RKO (cell line): ENCODE results near the gene PRKN.
"Not testable (repeated sequence)": the region's sequence is repeated elsewhere in the genome, so short reads cannot be mapped to it uniquely, and the experiment has no call there.

ENCODE experiments used
- DNase-seq: peaks from one replicate; pipeline ENCODE4 v3.0.0-alpha.2; 2016; ENCODE audit warnings: low spot score

PRKN gene

DNA sequence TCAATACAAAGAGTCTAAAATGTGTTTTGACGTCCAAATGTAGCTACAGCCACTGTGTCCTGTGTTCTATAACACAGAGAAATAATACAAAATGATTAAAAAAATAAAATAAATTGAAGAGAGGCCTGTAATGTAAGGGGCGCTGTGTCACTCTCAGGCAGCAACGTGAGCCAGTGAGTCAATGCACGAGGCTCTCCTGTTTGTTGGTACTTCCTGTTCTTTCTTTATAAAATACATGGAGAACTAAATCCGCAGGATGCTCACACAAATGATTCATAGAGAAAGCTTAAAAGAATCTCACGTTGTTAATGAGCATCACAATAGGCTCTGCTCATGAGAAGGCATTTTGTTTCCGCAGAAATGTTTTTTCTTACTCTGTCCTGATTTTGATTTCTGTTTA, 818.7 kb downstream of the PRKN start:
- peak; percentile 37 for DNase-seq

DNA sequence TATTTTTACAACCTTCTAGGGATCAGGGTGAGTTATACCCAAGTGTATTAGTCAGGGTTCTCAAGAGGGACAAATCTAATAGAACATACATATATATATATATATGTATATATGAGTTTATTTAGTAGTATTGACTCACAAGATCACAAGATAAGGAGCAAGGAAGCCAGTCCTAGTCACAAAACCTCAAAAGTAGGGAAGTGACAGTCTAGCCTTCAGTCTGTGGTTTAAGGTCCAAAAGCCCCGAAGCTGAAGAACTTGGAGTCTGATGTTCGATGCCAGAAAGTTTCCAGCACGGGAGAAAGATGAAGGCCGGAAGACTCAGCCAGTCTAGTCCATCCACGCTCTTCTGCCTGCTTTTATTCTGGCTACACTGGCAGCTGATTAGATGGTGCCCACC, 821.0 kb downstream of the PRKN start:
- DNase-seq = peak; percentile 16

- DNase-seq = no peak
Measured at GRCh38 chr6:161903584-161904212, 823.9 kb downstream of the PRKN start.

DNA sequence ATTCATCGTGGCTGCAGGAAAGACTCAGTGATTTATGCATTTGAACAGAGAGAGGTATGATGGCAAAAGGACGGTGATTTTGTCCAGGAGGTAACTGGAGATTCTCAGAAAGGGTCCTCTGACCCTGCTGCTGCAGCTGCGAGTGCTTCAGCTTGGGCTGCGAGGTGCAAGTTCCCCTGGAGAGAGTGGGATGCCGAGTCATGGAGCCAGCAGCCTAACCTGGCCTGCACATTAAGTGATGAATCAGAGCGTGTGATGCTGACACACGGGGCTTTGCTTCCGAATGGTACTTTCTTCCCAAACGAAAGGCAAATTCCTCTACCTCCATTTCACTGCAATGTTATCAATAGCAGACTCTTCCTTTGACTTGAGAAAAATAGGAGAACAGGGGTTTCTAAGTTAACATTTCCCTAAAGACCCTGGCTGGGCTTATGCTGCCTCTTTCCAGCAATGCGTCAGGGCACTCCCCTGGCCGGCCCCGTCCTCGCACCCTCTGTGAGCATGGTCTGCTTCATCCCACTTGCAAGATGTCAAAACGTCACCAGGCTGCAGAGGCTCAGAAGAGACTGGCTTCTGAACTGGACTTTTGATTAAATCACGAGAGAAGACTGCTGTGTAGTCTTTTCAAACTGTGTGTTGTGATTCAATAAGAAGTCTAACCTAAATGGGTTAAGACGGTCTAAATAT, 825.7 kb downstream of the PRKN start:
- DNase-seq = no peak

GRCh38 chr6:161894436-161894835, 833.1 kb downstream of the PRKN start:
- no peak for DNase-seq

GRCh38 chr6:161891542-161891941, 836.0 kb downstream of the PRKN start:
- no peak for DNase-seq

DNA sequence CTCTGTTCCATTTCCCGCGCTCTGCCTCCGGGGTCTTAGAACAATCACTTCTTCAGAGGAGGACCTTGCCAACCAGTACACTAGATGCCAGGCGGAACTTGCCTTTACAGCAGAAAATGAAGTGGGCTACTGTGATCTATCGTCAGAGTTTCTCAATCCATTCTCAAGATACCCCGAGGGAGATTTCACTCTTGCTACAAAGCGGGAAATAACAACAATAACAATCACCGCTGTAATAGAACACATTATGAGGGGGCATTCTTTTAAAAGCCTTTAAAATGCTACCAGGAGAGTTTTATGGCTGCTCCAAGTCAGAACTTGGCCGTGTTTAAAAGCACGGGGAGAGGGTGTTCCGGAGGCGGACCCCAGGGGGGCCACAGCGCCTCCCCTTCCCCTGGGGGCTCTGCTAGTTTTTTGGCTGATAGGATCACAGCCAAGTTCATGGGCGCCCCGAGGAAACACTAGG, 836.7 kb downstream of the PRKN start:
- DNase-seq = no peak

DNA sequence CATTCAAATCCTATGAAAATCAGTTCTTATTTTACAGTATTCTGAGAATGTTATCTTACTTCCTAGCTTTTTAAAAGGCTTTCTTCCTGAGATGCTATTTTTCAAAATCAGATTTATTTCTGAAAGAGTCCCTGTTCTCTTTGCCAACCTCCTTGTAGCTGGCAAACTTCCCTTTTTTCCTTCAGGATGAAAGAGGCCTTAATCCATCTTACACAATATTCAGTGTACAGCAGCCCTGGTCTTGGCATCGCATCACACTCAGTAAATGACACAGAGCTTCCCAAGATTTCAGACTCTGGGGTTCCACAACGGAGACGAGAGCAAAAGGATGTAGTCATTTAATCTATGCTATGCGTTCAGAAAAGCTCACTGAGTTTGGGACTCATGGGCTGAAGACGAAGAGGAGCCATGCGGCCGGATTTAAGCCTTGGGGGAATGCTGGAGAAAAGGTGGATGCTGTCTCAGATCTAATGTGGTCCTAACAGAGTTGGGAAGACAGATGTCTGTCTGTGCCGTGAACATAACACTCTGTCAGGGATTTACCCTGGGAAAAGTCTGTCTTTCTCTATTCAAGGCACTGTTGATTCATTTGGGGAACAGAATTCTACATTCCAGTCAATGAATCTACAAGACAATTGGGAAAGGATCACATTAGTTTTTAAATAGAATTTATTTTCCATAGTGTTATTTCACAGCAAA, 837.3 kb downstream of the PRKN start:
- no peak for DNase-seq

GRCh38 chr6:161889324-161889723, 838.2 kb downstream of the PRKN start:
- no peak for DNase-seq

DNA sequence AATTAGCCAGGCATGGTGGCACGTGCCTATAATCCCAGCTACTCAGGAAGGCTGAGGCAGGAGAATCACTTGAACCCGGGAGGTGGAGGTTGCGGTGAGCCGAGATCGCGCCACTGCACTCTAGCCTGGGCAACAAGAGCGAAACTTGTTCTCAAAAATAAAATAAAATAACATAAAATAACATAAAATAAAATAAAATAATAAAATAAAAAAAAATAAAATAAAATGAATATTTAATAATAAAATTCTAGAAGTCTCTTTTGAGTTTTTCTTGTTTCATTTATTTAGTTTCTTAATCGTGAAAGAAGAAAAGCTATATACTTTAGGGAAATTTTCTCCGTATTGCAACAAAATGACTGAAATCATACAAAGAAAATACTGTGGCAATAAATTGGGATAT, 841.0 kb downstream of the PRKN start:
- DNase-seq = not testable (repeated sequence)

DNA sequence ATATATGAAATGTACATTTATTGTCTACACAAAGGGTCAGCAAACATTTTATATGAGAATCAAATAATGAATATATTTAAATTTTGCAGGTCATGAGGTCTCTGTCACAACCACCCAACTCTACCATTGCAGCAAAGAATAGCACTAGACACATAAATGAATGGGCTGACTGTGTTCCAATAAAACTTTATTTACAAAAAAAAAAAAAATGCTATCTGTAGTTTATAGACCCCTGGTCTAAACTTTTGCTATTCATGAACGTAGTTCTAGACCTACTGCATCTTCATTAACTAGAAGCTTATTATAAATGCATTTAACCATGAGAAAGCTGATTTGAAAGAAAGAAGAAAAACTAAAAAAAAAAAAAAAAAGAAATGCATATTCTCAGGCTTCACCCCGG, 842.8 kb downstream of the PRKN start:
- DNase-seq = no peak

GRCh38 chr6:161882196-161882765, 845.3 kb downstream of the PRKN start:
- no peak for DNase-seq

DNA sequence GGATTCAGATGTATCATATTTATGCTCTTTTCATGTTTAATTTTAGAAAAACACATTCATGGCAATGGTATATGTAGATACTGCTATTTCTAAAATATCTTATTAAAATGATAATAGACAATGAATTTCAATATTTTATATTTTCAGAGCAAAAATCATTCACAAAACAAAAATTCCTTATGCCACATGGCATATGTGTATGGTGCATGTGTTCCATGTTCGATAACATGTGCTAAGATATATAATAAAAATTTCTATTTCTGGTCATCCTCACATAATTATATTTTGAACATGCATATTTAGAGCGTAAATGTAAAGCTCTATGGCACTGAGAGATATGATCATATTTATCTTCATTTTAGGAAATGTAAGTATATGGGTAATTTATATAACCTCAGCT, 847.5 kb downstream of the PRKN start:
- DNase-seq = no peak

DNA sequence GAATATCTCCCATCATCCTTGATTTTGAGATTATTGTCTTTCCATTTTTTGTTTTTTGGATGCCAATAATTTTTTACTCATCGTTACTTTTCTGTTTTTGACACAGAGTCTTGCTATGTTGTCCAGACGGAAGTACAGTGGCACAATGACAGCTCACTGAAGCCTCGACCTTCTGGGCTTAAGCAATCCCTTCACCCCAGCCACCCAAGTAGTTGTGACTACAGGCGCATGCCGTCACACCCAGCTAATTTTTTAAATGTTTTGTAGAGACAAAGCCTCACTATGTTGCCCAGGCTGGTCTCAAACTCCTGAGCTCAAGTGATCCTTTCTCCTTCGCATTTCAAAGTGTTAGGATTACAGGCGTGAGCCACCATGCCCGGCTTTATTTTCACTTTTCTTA, 851.3 kb downstream of the PRKN start:
- DNase-seq = no peak

- DNase-seq = no peak
Measured at GRCh38 chr6:161870236-161870901, 857.2 kb downstream of the PRKN start.

- no peak for DNase-seq
Measured at GRCh38 chr6:161869491-161869890, 858.1 kb downstream of the PRKN start.

DNA sequence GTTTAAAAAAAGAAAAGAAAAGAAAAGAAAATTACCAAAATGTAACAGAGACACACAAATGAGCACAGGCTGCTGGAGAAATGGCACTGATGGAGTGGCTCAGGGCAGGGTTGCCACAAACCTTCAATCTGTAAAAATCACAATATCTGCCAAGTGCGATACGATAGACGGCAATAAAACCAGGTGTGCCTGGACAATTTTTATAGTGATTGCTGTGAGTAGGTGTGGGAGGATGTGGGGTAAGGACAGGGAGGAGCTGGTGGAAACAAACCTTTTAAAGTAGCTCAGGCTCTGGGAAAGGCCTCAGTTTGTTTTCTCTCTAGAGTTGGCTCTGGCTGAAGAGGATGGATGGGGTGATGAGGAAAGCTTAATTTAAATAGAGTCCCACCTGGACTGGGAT, 861.0 kb downstream of the PRKN start:
- DNase-seq = no peak

DNA sequence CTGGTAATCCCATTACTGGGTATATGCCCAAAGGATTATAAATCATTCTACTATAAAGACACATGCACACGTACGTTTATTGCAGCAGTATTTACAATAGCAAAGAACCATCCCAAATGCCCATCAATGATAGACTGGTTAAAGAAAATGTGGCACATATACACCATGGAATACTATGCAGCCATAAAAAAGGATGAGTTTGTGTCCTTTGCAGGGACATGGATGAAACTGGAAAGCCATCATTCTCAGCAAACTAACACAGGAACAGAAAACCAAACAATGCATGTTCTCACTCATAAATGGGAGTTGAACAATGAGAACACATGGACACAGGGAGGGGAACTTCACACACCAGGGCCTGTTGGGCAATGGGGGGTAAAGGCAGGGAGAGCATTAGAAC, 866.5 kb downstream of the PRKN start:
- DNase-seq = not testable (repeated sequence)

DNA sequence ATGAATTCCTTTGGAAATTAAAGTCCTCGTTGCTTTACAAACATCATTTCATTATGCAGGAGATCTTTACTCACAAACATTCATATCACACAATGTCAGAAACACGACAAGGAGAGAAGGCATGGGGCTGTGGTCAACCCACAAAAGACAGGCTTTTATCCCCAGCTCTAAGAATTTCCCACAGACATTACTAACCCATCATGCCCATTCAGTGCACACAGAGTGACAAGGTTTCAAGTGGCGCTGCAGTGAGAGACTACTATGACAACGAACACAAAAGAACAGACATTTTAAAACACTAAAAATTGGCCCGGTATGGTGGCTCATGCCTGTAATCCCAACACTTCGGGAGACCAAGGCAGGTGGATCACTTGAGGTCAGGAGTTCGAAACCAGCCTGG, 873.9 kb downstream of the PRKN start:
- DNase-seq = no peak

GRCh38 chr6:161851486-161851885, 876.1 kb downstream of the PRKN start:
- DNase-seq = not testable (repeated sequence)

DNA sequence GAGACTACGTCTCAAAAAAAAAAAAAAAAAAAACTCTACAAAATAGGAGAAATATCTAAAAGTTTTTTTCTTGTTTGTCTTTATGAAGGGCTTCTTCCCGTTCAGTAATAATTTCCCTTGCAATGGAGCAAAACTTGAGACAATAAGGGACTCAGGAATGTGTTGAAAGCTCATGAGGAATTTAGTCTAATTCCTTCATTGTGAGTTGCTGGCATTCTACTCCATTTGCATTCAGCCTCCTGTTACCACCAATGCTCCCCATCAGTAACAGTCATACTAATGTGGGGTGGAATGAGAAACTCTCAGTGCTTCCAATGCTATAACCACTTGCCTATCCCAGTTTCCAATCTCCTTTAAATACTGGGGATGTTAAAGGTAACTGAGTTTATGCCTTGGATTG, 877.0 kb downstream of the PRKN start:
- no peak for DNase-seq

GRCh38 chr6:161847628-161848027, 879.9 kb downstream of the PRKN start:
- no peak for DNase-seq
